K562 (cell line): ENCODE results near the gene SURF6. TPM values are rescaled to one million over a fixed set of nuclear protein-coding genes. Genes with fewer than 3 reads are reported as not detected.
"Not testable (repeated sequence)": the region's sequence is repeated elsewhere in the genome, so short reads cannot be mapped to it uniquely, and the experiment has no call there.

Source experiments
- ARID1B ChIP-seq: fragments of 450-650 bp; IDR thresholded peaks from 2 replicates; pipeline ENCODE4 v1.6.1; 2016; ENCODE audit warnings: antibody characterized with exemption, mild to moderate bottlenecking, inconsistent platforms
- ARNT ChIP-seq, 2 experiments: fragments of 450-650 bp; IDR thresholded peaks; 2 replicates each; pipeline ENCODE4 v1.6.1; 2016; ENCODE audit warnings: mild to moderate bottlenecking in 1 of 2
- ATF7 ChIP-seq: fragments of 450-650 bp; IDR thresholded peaks from 2 replicates; pipeline ENCODE4 v1.7.1; 2014; ENCODE audit warnings: mild to moderate bottlenecking, moderate library complexity
- CBFA2T2 ChIP-seq: fragments of 450-650 bp; conservative IDR thresholded peaks from 2 replicates; pipeline ENCODE4 v1.6.1; 2017; ENCODE audit warnings: mild to moderate bottlenecking
- CREB1 ChIP-seq, 2 experiments: sonication (generic) in 1 of 2; formaldehyde crosslinking in 1 of 2; IDR thresholded peaks; 2 replicates each; pipeline versions ENCODE4 v1.6.1 to v1.8.0; 2012 to 2022; ENCODE audit warnings: inconsistent platforms in 1 of 2, mild to moderate bottlenecking in 1 of 2, missing genetic modification reagents in 1 of 2, moderate library complexity in 1 of 2
- DEAF1 ChIP-seq: fragments of 450-650 bp; formaldehyde crosslinking; IDR thresholded peaks from 2 replicates; pipeline ENCODE4 v1.4.0; 2020; ENCODE audit warnings: mild to moderate bottlenecking, moderate library complexity
- DIDO1 ChIP-seq: fragments of 450-650 bp; IDR thresholded peaks from 2 replicates; pipeline ENCODE4 v1.6.1; 2016; ENCODE audit warnings: low read depth, missing biosample characterization, missing genetic modification characterization
- E2F6 ChIP-seq, 2 experiments: IDR thresholded peaks; 2 replicates each; pipeline ENCODE4 v1.6.1; 2011; ENCODE audit warnings: borderline replicate concordance in 1 of 2, control low read depth in 1 of 2, low read depth in 1 of 2, low read length in 1 of 2, mild to moderate bottlenecking in 1 of 2, mixed read lengths in 1 of 2, moderate library complexity in 1 of 2; ENCODE audit not compliant: insufficient read depth in 1 of 2, insufficient read length in 1 of 2, poor library complexity in 1 of 2, severe bottlenecking in 1 of 2; ENCODE audit errors: extremely low read depth in 1 of 2
- HDAC1 ChIP-seq, 2 experiments: fragments of 450-650 bp; IDR thresholded peaks; 2 replicates each; pipeline ENCODE4 v1.6.1; 2016 to 2017; ENCODE audit warnings: inconsistent platforms in 1 of 2, mild to moderate bottlenecking in 1 of 2, moderate library complexity in 1 of 2
- MNT ChIP-seq, 2 experiments: fragments of 450-650 bp; conservative IDR thresholded peaks; 2 replicates each; pipeline ENCODE4 v1.6.1; 2017; ENCODE audit warnings: mild to moderate bottlenecking in 2 of 2, moderate library complexity in 2 of 2
- NCOA1 ChIP-seq: fragments of 450-650 bp; IDR thresholded peaks from 2 replicates; pipeline ENCODE4 v1.6.1; 2016; ENCODE audit warnings: low read depth
- NR4A1 ChIP-seq, 2 experiments: fragments of 250-450 bp in 1 of 2; fragments of 450-650 bp in 1 of 2; sonication (Bioruptor Pico) in 1 of 2; IDR thresholded peaks; 2 replicates each; pipeline versions ENCODE4 v1.4.0 to v1.6.1; 2016 to 2020; ENCODE audit warnings: mild to moderate bottlenecking in 2 of 2, missing compliant biosample characterization in 1 of 2, missing genetic modification characterization in 1 of 2, moderate library complexity in 1 of 2
- STAT5A ChIP-seq: IDR thresholded peaks from 2 replicates; pipeline ENCODE4 v1.6.1; 2012; ENCODE audit warnings: low read length, inconsistent platforms, borderline replicate concordance
- TARDBP ChIP-seq: fragments of 450-650 bp; IDR thresholded peaks from 2 replicates; pipeline ENCODE4 v1.6.1; 2016
- TEAD1 ChIP-seq, 2 experiments: fragments of 450-650 bp in 1 of 2; sonication (generic) in 1 of 2; formaldehyde crosslinking; IDR thresholded peaks; 2 replicates each; pipeline versions ENCODE4 v1.4.0 to v1.8.0; 2020 to 2022; ENCODE audit warnings: mild to moderate bottlenecking in 2 of 2, missing genetic modification reagents in 1 of 2
- ZBTB12 ChIP-seq: fragments of 250-450 bp; sonication (Bioruptor Pico); IDR thresholded peaks from 2 replicates; pipeline ENCODE4 v1.4.0; 2020
- ZBTB9 ChIP-seq: fragments of 450-650 bp; formaldehyde crosslinking; IDR thresholded peaks from 2 replicates; pipeline ENCODE4 v1.4.0; 2020; ENCODE audit warnings: mild to moderate bottlenecking, moderate library complexity
- ZEB2 ChIP-seq: fragments of 450-650 bp; IDR thresholded peaks from 2 replicates; pipeline ENCODE4 v1.6.1; 2016
- ZNF140 ChIP-seq: fragments of 250-450 bp; sonication (Bioruptor Pico); IDR thresholded peaks from 2 replicates; pipeline ENCODE4 v1.8.0; 2021; ENCODE audit warnings: moderate library complexity, mild to moderate bottlenecking, inconsistent platforms
- ZNF76 ChIP-seq: fragments of 250-450 bp; sonication (Bioruptor Pico); IDR thresholded peaks from 2 replicates; pipeline ENCODE4 v1.4.0; 2020; ENCODE audit warnings: mild to moderate bottlenecking, moderate library complexity, borderline replicate concordance
- polyA plus RNA-seq, 8 experiments: library from polyadenylated mRNA; depleted of rRNA in 4 of 8; stranded (reverse) in 5 of 8; unstranded in 3 of 8; fragments of >200 nt; fragmentation: Nextera tagmentation in 2 of 8; fragmentation: Illumina TruSeq in 1 of 8; extraction: Ambion mirVana in 2 of 8; extraction: Trizol in 1 of 8; gene quantifications; 2 replicates each; pipeline versions ENCODE4 v1.2.1 to v1.2.3, GENCODE V29; 2011 to 2014; ENCODE audit warnings: inconsistent platforms in 1 of 8, missing spikeins in 1 of 8
- total RNA-seq, 7 experiments: library from RNA; depleted of rRNA in 6 of 7; stranded (reverse); fragments of >200 nt in 6 of 7; fragmentation: Illumina TruSeq in 2 of 7; extraction: Trizol in 2 of 7; gene quantifications; 2 replicates each; pipeline versions ENCODE4 v1.2.1 to v1.2.3, GENCODE V29; 2011 to 2021; ENCODE audit warnings: low replicate concordance in 1 of 7

The SURF6 gene
- total and polyA plus RNA-seq, 9 of the 15 experiments (the other 6 are each of a cell fraction or from before 2014, with no cell fraction given): 1.4 to 68.3 (median 14.7) TPM

- peak; percentile 70 to 89 for TF ChIP-seq MNT (conservative IDR thresholded peaks at IDR 0.05)
- 0 out of 2 replicates have a peak, but pooled peaks have one; percentile 14 for TF ChIP-seq DEAF1
- peak in 1 of 2 experiments; percentile 79 for TF ChIP-seq E2F6 (IDR thresholded peaks at IDR 0.05; ENCODE audit: borderline replicate concordance in 1 of 2, extremely low read depth in 1 of 2, insufficient read depth in 1 of 2, insufficient read length in 1 of 2, low read depth in 1 of 2, low read length in 1 of 2, poor library complexity in 1 of 2, severe bottlenecking in 1 of 2)
- TF ChIP-seq TEAD1 (CRISPR knock-in tag; IDR thresholded peaks at IDR 0.05): peak; percentile 53 to 61; a peak in 2 of 4 replicates
- TF ChIP-seq ZNF76 (CRISPR knock-in tag): 0 out of 2 replicates have a peak, but pooled peaks have one; percentile 7
- TF ChIP-seq ARID1B: peak; percentile 99
- TF ChIP-seq HDAC1 (IDR thresholded peaks at IDR 0.05): peak; percentile 25 to 91; a peak in 3 of 4 replicates
- peak; percentile 68 for TF ChIP-seq ATF7
- peak; percentile 46; the same call in 1 of the 2 replicates for TF ChIP-seq ZNF140 (CRISPR knock-in tag)
- peak; percentile 83; the same call in 1 of the 2 replicates for TF ChIP-seq NCOA1
- peak; percentile 89 for TF ChIP-seq ZEB2
- TF ChIP-seq ARNT (IDR thresholded peaks at IDR 0.05): peak; percentile 87 to 96
- TF ChIP-seq ZBTB12: 0 out of 2 replicates have a peak, but pooled peaks have one; percentile 41
- peak; percentile 99 for TF ChIP-seq CBFA2T2
- peak; percentile 28 for TF ChIP-seq CREB1 (IDR thresholded peaks at IDR 0.05)
- TF ChIP-seq CREB1, NR4A1 (CRISPR knock-in tag; IDR thresholded peaks at IDR 0.05): not testable (repeated sequence)
- TF ChIP-seq TARDBP: peak; percentile 92
- peak; percentile 96 for TF ChIP-seq NR4A1 (tag; IDR thresholded peaks at IDR 0.05)
- TF ChIP-seq DIDO1 (tag): 0 out of 2 replicates have a peak, but pooled peaks have one; percentile 61
- TF ChIP-seq ZBTB9 (CRISPR knock-in tag): peak; percentile 57; the same call in 1 of the 2 replicates
- peak; percentile 82 for TF ChIP-seq STAT5A
These were observed 52.5 kb downstream of the SURF6 start (continued) for GRCh38 chr9:133283255-133284032.
